ENCODE measurements around the gene DGKH.
"Not testable (repeated sequence)": the region's sequence is repeated elsewhere in the genome, so short reads cannot be mapped to it uniquely, and the experiment has no call there.

Gene DGKH

DNA sequence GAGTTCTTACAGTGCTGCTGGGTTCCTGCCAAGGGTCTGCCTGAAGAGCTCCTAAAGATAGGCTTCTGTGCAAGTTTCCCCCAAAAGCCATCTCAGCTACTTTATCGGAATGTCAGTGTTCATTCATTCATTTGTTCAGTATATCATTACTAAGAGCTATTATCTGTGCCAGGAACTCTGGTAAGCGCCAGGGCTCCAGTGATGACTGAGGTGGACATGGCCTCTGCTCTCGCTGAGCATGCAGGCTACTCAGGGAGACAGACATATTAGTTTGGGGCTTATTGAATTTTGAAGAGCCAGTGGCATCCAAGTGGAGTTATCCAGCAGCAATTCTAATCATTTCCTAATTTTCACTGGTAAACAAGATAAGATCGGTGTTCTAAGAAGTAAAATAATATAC is 65.8 kb downstream of the DGKH start:
- no peak for FAIRE-seq

DNA sequence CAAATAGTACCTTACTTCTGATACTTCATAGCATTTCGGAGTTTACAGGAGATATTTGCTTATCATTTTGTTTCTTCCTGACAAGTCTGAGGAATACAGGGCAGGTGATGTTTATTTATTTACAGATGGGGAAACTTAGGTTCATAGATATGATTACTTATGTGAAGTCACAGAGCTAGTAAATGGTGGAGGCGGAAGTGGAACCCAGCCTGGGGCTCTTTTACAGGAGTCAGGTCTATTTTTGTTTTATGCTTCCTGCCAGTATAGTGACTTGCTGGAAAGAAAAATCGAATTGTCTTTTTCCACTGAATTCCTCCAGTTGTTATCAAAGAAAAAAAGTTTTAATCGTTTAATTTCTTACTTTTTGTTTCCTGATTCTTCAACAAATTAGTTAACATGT is 66.5 kb downstream of the DGKH start:
- FAIRE-seq, result no peak

DNA sequence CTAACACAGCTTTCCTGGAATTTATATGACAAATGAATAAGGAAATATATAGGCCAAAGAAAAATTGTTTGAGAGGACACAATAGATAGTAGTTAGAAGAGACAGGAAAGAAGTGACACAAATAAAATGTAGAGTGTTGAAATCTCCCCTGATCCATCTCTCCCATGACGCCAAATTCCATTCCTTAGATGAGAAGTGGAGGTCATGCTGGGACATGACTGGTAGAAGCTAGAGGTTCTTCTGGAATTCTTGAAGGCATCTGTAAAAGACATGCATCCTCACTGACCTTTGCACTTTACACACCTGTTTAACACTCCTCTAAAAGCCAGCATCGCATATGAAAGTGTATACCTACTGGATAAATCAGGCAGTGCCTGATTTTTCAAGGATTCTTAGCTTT is 67.8 kb downstream of the DGKH start:
- FAIRE-seq, result no peak

DNA sequence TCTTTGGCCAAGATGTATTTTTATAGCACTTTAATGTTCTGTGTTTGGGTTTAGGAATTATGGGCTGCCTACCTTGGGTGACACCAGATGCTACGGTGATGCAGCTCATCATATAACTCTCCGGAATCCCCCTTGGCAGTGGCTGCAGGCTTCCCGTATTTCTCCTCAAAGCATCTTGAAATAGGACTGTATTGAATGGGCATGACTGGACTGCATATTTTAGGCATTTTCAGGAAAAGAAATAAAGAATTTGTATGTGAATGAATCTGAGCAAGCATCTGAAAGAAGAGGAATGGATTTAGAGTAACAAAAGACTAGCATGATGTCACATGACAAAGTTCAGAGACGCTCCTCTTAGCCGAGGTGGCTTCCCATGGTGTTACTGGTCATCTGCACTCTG is 70.6 kb downstream of the DGKH start:
- no peak for FAIRE-seq

DNA sequence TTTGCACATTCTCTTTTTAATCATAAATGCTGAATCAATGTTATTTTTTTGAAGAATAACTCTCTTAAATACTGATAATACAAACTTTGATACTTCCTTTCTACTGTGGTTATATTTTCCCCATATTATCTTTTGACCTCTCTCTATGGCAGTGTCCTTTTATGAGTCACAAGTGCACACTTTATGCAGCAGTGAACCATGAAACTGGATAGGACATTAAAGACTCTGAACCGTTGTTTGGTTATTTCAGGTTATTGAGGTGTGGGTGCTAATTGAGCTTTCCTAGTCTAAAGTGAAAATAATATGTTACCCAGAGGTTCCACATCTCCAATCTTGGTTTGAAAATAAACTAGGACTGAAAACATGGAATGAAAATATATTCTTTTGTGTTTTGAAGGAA is 71.4 kb downstream of the DGKH start:
- no peak for FAIRE-seq

DNA sequence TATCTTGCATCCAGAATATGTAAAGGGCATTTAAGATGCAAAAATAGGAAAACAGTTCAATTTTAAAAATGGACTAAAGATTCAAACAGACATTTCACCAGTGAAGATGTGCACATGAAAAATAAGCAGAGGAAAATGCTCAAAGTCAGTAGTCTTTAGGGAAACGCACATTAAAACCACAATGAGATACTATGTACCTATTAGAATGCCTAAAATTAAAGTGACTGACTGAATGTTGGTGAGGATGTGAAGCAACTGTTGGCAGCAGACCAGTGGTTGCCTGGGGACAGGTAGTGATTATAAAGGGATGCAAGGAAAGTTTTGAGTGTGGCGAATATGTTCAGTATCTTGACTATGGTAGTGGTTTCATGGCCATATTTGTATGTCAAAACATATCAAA is 75.2 kb downstream of the DGKH start:
- FAIRE-seq, result no peak

DNA sequence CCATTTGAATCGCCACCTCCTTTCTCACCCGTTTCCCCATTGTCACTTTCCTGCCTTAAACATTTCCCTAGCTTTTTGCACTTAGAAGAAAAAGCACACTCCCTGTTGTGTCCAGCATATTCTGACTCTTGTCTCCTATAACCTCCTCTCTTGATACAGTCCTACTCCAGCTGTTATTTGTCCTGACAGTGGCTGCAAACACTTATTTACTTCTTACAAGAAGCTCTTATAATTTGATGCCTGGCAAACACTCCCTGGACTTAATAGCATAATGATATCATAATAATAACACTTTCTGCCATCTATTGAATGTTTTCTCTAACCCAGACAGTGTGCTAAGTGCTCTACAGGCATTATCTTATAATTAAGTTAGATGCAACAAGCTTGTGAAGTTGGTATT is 76.6 kb downstream of the DGKH start:
- FAIRE-seq, result no peak

DNA sequence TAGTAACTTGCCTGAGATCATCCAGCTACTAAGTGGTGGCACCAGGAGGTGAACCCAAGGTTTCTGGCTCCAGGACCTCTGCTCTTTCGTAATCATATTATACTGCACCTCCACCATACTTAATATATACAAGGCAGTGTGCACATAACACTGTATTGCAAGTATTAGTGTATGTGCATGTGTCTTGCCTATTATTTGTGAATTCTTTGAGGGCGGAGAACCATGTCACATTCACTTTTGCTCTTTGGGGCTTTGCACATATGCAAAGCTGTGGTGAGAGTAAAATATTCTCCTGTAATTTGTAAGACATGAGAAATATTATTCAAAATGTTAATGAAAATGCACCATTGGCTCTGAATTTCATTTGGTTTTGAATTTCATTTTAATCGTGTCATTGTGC is 78.6 kb downstream of the DGKH start:
- FAIRE-seq, result no peak

DNA sequence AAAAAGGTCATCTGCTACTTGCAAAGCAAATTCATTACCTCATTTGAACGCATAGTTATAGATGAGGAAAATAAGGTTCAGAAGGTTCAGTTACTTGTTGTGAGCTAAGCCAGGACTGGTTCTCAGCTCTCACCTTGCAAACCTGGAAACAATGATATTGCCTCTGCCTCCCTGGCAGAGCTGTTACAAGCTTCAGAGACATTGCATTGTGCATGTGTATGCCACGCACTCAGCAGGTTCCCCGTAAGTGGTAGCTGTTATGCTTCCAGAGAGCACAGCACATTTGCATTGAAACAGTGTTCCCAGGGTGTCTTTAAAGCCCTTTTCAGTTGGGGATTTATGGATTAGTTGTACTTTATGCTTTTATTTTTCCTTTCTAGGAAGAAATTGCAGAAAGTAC is 80.6 kb downstream of the DGKH start:
- FAIRE-seq, result no peak

DNA sequence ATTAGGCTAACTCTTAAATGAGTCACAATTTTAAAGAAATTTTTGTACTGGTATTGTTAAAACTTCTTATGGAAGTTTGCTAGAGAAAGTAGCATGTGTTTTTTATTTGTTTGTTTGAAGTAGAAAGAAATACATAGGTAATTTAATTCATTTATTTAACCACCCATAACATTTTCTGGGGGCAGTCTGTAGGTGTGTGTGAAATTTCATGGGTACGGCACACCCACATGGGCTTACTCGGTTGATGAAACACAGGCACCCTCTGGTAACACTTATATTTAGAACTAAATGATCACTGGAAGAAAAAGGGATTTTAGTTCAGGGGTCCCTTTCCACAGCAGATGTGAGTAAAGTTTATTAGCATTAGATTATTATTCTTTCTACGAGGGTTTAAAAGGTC is 88.1 kb downstream of the DGKH start:
- FAIRE-seq, result no peak

DNA sequence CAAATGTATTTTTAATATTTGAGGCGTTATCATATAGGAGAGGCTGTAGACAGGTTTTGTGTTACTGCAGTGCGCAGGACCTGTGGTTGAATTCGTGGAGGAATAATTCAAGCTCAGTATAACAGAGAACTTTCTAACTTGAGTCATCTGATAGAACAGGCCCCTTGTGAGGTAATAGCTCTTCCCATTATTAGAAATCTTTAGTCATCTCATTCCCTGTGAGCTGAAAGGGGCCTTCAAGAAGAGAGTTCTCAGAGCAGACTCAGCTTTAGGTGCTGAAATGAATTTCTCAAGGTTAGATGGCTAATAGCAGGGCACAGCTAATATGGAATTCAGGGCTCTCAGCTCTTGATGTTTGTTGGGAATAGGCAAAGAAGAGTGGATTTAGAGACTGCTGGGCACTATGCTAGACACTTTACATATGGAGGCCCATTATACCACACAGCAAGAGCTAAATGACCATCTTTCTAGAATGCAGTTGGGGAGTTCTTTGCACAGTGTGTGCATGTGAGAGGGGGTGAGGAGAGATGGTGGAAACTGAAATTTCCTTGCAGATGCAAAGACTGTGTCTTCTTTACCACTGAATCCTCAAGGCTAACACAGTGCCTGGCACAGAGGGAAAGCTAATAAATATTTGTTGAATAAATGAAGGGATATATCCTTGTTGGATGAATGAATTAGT is 89.5 kb downstream of the DGKH start:
- FAIRE-seq, result no peak

DNA sequence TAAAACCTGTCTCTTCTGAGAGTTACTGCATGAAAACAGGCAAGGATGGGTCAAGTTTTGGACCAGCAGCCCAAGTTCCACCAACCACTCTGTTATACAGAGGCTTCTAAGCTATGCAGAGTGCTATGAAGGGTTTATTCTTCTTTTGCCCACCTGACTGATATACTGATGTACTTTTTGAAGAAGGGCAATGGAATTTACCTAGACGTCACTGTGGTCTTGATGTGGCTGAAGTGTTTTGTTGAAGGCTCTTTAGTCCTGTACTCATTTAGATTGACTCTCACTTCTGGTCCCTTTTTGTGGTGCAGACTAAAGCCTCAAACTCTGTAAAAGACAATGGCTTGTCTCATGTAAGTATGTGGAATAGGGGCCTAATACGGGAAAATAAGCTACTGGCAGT is 92.0 kb downstream of the DGKH start:
- FAIRE-seq, result no peak

DNA sequence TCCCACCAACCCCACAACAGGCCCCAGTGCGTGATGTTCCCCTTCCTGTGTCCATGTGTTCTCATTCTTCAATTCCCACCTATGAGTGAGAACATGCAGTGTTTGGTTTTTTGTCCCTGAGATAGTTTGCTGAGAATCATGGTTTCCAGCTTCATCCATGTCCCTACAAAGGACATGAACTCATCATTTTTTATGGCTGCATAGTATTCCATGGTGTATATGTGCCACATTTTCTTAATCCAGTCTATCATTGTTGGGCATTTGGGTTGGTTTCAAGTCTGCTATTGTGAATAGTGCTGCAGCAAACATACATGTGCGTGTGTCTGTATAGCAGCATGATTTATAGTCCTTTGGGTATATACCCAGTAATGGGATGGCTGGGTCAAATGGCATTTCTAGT is 92.6 kb downstream of the DGKH start:
- FAIRE-seq, result not testable (repeated sequence)

DNA sequence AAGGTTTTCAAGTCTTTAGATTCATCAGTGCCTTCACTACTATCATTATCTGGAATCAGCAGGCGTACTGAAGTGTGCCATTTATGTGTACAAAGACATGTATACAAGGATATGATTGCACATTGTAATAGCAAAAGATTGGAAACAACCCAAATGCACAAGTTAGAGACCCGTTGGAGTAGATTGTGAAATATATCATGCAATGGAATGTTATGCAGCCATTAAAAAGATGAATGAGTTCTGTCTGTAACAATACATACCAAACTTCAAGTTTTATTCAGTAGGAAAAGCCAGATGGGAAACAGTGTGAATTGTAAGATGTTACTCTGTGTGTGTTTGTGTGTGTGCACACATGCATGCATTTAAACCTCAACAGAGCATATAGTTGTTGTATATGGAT is 97.9 kb downstream of the DGKH start:
- FAIRE-seq, result no peak

DNA sequence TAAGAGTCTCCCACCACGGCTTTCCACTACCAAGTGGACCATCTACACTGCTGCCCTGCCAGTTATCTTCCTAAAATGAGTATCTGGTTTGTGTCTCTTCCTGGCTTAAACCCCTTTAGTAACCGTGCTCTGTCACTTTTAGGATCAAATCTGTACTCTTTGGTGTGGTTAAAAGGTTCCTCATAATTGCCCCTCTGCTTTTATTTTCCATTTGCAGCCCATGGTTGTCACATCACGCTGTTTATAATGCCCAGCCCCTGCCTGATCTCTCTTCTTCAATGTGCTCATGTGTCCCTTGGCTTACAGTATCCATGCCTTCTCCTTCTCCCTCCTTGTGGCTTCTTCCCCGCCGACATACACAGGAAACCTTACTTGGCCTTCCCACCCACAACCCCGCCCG is 100.1 kb downstream of the DGKH start:
- no peak for FAIRE-seq

DNA sequence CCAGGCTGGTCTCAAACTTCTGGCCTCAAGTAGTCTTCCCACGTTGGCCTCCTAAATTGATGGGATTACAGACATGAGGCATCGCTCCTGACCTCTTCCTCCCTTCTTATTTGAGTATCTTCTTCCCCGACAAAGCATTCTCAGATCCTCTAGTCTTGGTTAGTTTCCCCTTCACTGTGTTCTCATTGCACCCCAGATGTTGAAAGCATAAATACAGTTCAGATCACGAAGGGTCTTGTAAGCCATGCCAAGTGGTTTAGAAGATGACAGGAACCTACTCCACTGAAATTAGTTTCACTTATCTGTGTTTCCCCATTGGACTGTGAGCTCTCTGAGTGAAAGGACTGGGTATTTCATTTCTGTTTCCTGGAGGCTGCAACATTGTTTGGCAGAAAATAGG is 100.7 kb downstream of the DGKH start:
- FAIRE-seq, result no peak

DNA sequence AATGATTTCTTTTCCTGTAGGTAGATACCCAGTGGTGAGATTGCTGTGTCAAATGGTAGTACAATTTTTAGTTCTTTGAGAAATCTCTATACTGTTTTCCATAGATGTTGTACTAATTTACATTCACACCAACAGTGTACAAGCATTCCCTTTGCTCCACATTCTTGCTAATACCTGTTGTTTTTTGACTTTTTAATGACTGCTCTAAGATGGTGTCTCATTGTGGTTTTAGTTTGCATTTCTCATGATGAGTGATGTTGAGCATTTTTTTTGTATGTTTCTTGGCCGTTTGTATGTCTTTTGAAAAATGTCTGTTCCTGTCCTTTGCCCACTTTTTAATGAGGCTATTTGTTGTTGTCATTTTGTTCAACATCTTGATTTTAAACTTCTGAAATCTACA is 103.3 kb downstream of the DGKH start:
- peak; percentile 46 for FAIRE-seq

DNA sequence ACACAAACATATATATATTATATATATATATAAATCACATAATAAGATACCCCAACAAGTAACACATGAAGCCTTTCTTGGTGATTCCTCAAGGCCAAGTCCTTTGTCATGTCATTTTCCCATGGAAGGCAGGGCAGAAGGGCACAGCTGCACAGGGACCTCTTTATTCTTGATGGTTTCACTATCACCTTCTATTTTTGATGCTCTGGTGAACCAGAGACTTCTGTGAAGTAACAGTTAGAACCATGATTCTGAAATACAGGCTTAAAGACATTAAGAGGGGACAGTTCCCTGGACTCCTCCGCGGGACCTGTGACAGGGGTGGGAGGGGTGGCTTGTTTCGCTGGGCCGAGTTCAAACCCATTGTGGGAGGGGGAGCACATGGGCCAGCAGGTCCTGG is 104.0 kb downstream of the DGKH start:
- FAIRE-seq, result no peak

DNA sequence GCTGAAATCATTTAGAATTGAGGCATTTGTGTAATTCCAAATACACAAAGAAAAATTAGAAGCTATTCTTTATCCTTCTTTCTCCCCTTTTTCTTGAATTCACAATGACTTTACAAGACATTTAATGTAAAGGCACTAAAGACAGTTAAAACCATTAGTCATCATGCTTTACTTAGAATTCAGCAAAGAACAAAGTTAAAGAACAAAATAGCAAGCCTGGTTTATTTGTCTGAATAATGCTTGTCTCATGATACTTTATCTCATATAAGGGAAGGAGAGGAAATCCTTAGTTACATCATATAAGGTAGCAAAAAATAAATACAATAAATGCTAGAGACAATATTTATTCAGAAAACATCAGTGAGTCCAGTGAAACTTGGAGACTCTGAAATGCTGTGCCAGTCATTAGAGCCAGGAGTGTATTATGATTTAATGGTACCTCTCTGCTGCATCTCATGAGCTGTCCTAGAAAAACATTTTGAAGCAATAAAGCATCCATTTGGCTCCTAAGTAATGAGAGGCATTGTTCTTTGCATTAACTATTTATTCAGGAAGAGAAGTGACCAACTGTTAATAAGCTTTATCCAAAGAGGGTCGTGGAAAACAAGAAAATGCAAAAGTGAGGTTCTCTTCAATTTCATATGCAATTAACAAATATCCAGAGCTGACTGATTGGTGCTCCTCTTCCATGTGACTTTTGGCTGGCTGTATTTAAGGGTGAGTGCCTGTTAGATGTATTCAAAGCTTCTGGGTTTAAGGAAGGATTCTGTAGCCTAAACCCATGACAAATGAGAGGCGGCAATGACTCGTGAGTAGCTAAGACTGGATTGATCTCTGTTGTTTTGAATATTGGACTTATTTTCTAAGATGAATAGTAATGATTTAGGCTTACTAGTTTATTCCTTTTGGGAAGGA is 105.0 kb downstream of the DGKH start:
- no peak for FAIRE-seq

DNA sequence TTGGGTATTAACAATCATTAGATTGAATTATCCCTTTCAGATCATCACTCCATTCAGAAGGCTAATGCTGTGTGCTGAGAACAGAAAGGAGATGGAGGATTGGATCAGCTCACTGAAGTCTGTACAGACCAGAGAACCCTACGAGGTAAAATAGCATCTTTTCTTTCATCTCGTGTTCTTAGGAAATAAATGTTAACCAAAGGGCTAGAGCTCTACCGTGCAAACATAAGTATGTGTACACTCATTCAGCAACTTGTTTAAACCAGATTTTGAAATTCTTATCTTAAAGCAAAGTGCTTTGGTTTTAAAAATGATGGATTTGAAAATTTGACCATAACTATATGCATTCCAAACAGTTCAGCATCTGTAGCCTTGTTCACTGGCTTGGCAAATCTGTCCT is 106.8 kb downstream of the DGKH start:
- FAIRE-seq, result no peak

DNA sequence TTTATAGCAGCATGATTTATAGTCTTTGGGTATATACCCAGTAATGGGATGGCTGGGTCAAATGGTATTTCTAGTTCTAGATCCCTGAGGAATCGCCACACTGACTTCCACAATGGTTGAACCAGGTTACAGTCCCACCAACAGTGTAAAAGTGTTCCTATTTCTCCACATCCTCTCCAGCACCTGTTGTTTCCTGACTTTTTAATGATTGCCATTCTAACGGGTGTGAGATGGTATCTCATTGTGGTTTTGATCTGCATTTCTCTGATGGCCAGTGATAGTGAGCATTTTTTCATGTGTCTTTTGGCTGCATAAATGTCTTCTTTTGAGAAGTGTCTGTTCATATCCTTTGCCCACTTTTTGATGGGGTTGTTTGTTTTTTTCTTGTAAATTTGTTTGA is 114.9 kb downstream of the DGKH start:
- not testable (repeated sequence) for FAIRE-seq

DNA sequence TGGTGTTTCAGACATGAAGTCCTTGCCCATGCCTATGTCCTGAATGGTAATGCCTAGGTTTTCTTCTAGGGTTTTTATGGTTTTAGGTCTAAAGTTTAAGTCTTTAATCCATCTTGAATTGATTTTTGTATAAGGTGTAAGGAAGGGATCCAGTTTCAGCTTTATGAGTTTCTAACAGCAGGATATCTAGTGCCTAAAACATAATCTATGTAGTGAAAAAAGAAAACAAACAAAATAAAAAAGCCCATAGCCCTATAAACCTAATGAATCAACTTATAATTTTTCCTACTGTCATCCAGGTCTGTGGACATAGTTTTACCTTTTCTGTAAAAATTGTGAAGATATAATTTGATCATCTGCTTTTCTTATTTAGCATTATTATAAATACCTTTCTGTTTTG is 115.5 kb downstream of the DGKH start:
- FAIRE-seq, result not testable (repeated sequence)

DNA sequence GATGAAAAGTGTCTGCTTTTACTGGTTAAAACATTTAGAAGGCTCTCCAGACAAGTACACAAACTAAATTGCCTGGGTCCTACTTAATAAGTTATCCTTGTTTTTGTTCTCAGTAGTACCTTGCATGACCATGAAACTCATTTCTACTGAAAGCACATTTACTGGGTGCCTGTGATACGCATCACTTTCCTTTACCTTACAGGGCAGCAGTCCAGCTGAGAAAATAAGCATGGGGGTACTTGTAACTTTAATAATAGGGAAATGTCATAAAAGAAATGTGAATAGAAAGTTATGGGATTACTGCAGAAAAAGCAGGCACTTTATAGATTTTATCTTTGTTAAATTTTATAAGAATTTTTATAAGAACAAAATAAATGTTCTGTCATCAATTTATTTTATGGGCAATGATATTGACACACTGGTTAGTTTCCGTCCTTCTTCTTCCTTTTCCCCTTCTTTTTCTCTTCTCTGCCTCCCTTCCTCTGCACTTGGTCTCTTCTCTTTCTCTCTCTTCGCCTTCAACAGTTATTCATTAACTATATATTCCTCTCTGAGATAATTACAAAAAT is 116.2 kb downstream of the DGKH start:
- FAIRE-seq, result no peak

DNA sequence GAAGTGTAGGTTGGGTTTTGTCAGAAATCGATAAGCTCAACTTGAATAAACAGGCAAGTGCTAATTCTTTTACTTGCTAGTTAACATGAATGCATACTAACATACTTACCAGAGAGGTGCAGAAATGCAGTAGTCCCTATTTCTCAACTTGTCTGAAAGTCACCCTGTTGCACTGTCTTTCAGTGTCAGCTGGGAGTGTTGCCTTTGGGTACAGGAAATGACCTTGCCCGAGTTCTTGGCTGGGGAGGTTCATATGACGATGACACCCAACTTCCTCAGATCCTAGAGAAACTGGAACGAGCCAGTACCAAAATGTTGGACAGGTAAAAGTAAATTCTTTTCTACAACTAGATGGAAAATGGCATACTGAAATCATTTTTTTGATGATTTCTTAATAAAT is 120.0 kb downstream of the DGKH start:
- FAIRE-seq, result no peak
